Spinal cord (tissue), 10 donors: ENCODE results near the gene SFN. TPM values are rescaled to one million over a fixed set of nuclear protein-coding genes. Genes with fewer than 3 reads are reported as not detected.
A peak's percentile ranks its signal among the peaks of the same experiment; 100 is the strongest.

Source experiments
- DNase-seq, 6 donors: peaks; one replicate each; pipeline versions ENCODE4 v3.0.0 to v3.0.0-alpha.2; 2013 to 2015; ENCODE audit warnings: low spot score in 6 of 6, low read depth in 4 of 6
- H3K27ac ChIP-seq: one replicate; pipeline ENCODE4 v1.5.1; 2013; ENCODE audit warnings: low read depth, low read length, control low read depth
- H3K27me3 ChIP-seq: one replicate; pipeline ENCODE4 v1.6.1; 2013; ENCODE audit warnings: low read length; ENCODE audit not compliant: control insufficient read depth, insufficient read depth
- H3K36me3 ChIP-seq: one replicate; pipeline ENCODE4 v1.6.1; 2013; ENCODE audit warnings: low read length; ENCODE audit not compliant: control insufficient read depth, insufficient read depth
- H3K4me1 ChIP-seq: one replicate; pipeline ENCODE4 v1.6.1; 2013; ENCODE audit warnings: low read length; ENCODE audit not compliant: control insufficient read depth, insufficient read depth
- H3K4me3 ChIP-seq: one replicate; pipeline ENCODE4 v1.5.1; 2013; ENCODE audit warnings: low read depth, low read length, control low read depth
- H3K9me3 ChIP-seq: one replicate; pipeline ENCODE4 v1.6.1; 2013; ENCODE audit warnings: low read length; ENCODE audit not compliant: control insufficient read depth, insufficient read depth
- WGBS: methylation state at CpG from one replicate; pipeline ENCODE4 v1.1.5; 2013; ENCODE audit warnings: missing lambda C conversion rate; ENCODE audit not compliant: insufficient coverage; 5-methylcytosine and 5-hydroxymethylcytosine counted together
- polyA plus RNA-seq, 2 donors: library from polyadenylated mRNA; unstranded; fragments of 120-200 nt; gene quantifications; one replicate each; pipeline ENCODE4 v1.2.1, GENCODE V29; 2013; ENCODE audit not compliant: insufficient read length in 2 of 2
- total RNA-seq, 2 donors: library from RNA; depleted of rRNA in 1 of 2; stranded (reverse); fragments of 120-200 nt in 1 of 2; fragments of >200 nt in 1 of 2; gene quantifications; one replicate each; pipeline versions ENCODE4 v1.2.3 to v1.2.4, GENCODE V29; 2013 to 2014
- donor health status: healthy.

The SFN gene
- total and polyA plus RNA-seq, 4 donors, result 0.30 to 0.66 (median 0.32) TPM; not detected in 1

- Histone ChIP-seq H3K9me3 (no peaks in the 10 kb centered on the region), H3K4me1 (no peaks in the 10 kb centered on the region), H3K36me3 (peaks cover 86% of the 10 kb centered on the region), H3K27ac (no peak overlapping the region), H3K4me3 (no peak overlapping the region), H3K27me3 (no peaks in the 10 kb centered on the region)
- DNase-seq, result no peak
- 89% methylated on average over 5 of the region's 5 CpGs for WGBS
Measured at GRCh38 chr1:26882696-26883463, 19.9 kb downstream of the SFN start.

GRCh38 chr1:26887125-26887524 lies 24.2 kb downstream of the SFN start:
- Histone ChIP-seq H3K27ac (no peak overlapping the region), H3K9me3 (no peaks in the 10 kb centered on the region), H3K36me3 (peaks cover 74% of the 10 kb centered on the region), H3K4me3 (no peak overlapping the region), H3K4me1 (peaks cover 19% of the 10 kb centered on the region), H3K27me3 (no peaks in the 10 kb centered on the region)
- DNase-seq, result peak in 2 of 6 donors; percentile 9 to 25
- WGBS, result no CpG with 5 or more reads among the region's 1 CpG

GRCh38 chr1:26888231-26888630 lies 25.3 kb downstream of the SFN start:
- H3K27me3 ChIP-seq, result no peaks in the 10 kb centered on the region
- no peak overlapping the region for H3K27ac ChIP-seq
- WGBS, result no CpG with 5 or more reads among the region's 1 CpG
- H3K4me1 ChIP-seq, result peaks cover 19% of the 10 kb centered on the region
- H3K4me3 ChIP-seq, result no peak overlapping the region
- DNase-seq, result peak in 1 of 6 donors; percentile 58
- H3K36me3 ChIP-seq, result peaks cover 73% of the 10 kb centered on the region
- H3K9me3 ChIP-seq, result no peaks in the 10 kb centered on the region

GRCh38 chr1:26889551-26890466 lies 26.9 kb downstream of the SFN start, which contains the start of gene GPN2:
TSS of gene GPN2 (minus strand) at chr1:26890283. CDS start at chr1:26890096, 187 bp downstream.
- no peaks in the 10 kb centered on the region for H3K9me3 ChIP-seq
- H3K4me1 ChIP-seq, result peaks cover 19% of the 10 kb centered on the region
- peak within 1 kb of the TSS; percentile 84 for H3K27ac ChIP-seq
- DNase-seq, result peak; percentile 67 to 94 (median 78)
- H3K4me3 ChIP-seq, result peak within 1 kb of the TSS; percentile 81
- peaks cover 73% of the 10 kb centered on the region for H3K36me3 ChIP-seq
- WGBS, result 2% methylated on average over 82 of the region's 89 CpGs
- no peaks in the 10 kb centered on the region for H3K27me3 ChIP-seq

- Histone ChIP-seq H3K4me1 (peaks cover 19% of the 10 kb centered on the region), H3K4me3 (peak overlapping the region; percentile 81), H3K36me3 (peaks cover 73% of the 10 kb centered on the region), H3K27me3 (no peaks in the 10 kb centered on the region), H3K27ac (peak overlapping the region; percentile 84), H3K9me3 (no peaks in the 10 kb centered on the region)
- 19% methylated on average over 7 of the region's 12 CpGs for WGBS
- no peak for DNase-seq
Measured at GRCh38 chr1:26890467-26890796, 27.5 kb downstream of the SFN start.

GRCh38 chr1:26894263-26894662 lies 31.3 kb downstream of the SFN start:
- Histone ChIP-seq H3K4me3 (no peak overlapping the region), H3K36me3 (peaks cover 67% of the 10 kb centered on the region), H3K27me3 (no peaks in the 10 kb centered on the region), H3K9me3 (no peaks in the 10 kb centered on the region), H3K4me1 (peaks cover 16% of the 10 kb centered on the region), H3K27ac (no peak overlapping the region)
- WGBS, result 98% methylated on average over 13 of the region's 13 CpGs
- no peak for DNase-seq

GRCh38 chr1:26897351-26897750 lies 34.4 kb downstream of the SFN start:
- WGBS, result 97% methylated on average over 9 of the region's 9 CpGs
- peaks cover 3% of the 10 kb centered on the region for H3K4me1 ChIP-seq
- H3K4me3 ChIP-seq, result no peak overlapping the region
- no peak overlapping the region for H3K27ac ChIP-seq
- H3K27me3 ChIP-seq, result no peaks in the 10 kb centered on the region
- no peaks in the 10 kb centered on the region for H3K9me3 ChIP-seq
- H3K36me3 ChIP-seq, result peaks cover 52% of the 10 kb centered on the region
- no peak for DNase-seq

GRCh38 chr1:26900001-26900814 lies 37.3 kb downstream of the SFN start, which contains the start of gene GPATCH3:
TSS of gene GPATCH3 (minus strand) at chr1:26900467. CDS start at chr1:26900442, 25 bp downstream.
- H3K36me3 ChIP-seq, result peaks cover 25% of the 10 kb centered on the region
- peak within 1 kb of the TSS; percentile 82 for H3K4me3 ChIP-seq
- under 1% methylated on average over 48 of the region's 50 CpGs for WGBS
- H3K27me3 ChIP-seq, result no peaks in the 10 kb centered on the region
- peak; percentile 84 to 99 (median 92) for DNase-seq
- peaks cover 3% of the 10 kb centered on the region for H3K4me1 ChIP-seq
- H3K27ac ChIP-seq, result peak within 1 kb of the TSS; percentile 57
- no peaks in the 10 kb centered on the region for H3K9me3 ChIP-seq
